Aorta (tissue), 5 donors: ENCODE data around the gene PTPN22. TPM values are rescaled to one million over a fixed set of nuclear protein-coding genes. Genes with fewer than 3 reads are reported as not detected.
"Not testable (repeated sequence)": the region's sequence is repeated elsewhere in the genome, so short reads cannot be mapped to it uniquely, and the experiment has no call there.

ENCODE experiments used
- ATAC-seq: fragments of 200-7000 bp; cut with Tn5 transposase; one replicate; pipeline ENCODE4 v1.9.1; 2022; ENCODE audit warnings: moderate library complexity; ENCODE audit not compliant: low FRiP score
- DNase-seq, 2 donors: peaks; one replicate each; pipeline ENCODE4 v3.0.0-alpha.2; 2020
- H3K27ac ChIP-seq, 2 donors: one replicate each; pipeline ENCODE4 v1.5.1; 2013; ENCODE audit warnings: low read length in 2 of 2, mild to moderate bottlenecking in 2 of 2, moderate library complexity in 2 of 2, control low read depth in 1 of 2, inconsistent platforms in 1 of 2, low read depth in 1 of 2
- H3K27me3 ChIP-seq, 2 donors: one replicate each; pipeline ENCODE4 v1.6.1; 2013; ENCODE audit warnings: control low read depth in 1 of 2, low read length in 1 of 2, mild to moderate bottlenecking in 1 of 2, moderate library complexity in 1 of 2; ENCODE audit not compliant: insufficient read depth in 2 of 2, control insufficient read depth in 1 of 2
- H3K36me3 ChIP-seq, 2 donors: one replicate each; pipeline ENCODE4 v1.6.1; 2013; ENCODE audit warnings: control low read depth in 1 of 2, low read length in 1 of 2, mild to moderate bottlenecking in 1 of 2; ENCODE audit not compliant: insufficient read depth in 2 of 2, control insufficient read depth in 1 of 2
- H3K4me1 ChIP-seq, 2 donors: one replicate each; pipeline ENCODE4 v1.6.1; 2013; ENCODE audit warnings: low read length in 2 of 2, control low read depth in 1 of 2, mild to moderate bottlenecking in 1 of 2, moderate library complexity in 1 of 2; ENCODE audit not compliant: insufficient read depth in 2 of 2, control insufficient read depth in 1 of 2
- H3K4me3 ChIP-seq, 2 donors: one replicate each; pipeline ENCODE4 v1.5.1; 2013; ENCODE audit warnings: low read length in 2 of 2, control low read depth in 1 of 2, mild to moderate bottlenecking in 1 of 2
- H3K9me3 ChIP-seq: one replicate; pipeline ENCODE4 v1.6.1; 2013; ENCODE audit warnings: mild to moderate bottlenecking, low read length; ENCODE audit not compliant: control insufficient read depth
- WGBS, 2 donors: extraction: QIAGEN DNeasy Blood & Tissue Kit; methylation state at CpG; one replicate each; pipeline ENCODE4 v1.1.7; 2013; 5-methylcytosine and 5-hydroxymethylcytosine counted together
- intact Hi-C, 2 donors: fragments of 100-400 bp; cut with DNase I; formaldehyde crosslinking; loops; one replicate each; pipeline versions ENCODE4 v1.14.2 to v1.15.0; 2022
- polyA plus RNA-seq, 2 donors: library from polyadenylated mRNA; stranded (reverse); fragments of 200-250 nt; gene quantifications; one replicate each; pipeline ENCODE4 v1.2.3, GENCODE V29; 2013
- total RNA-seq, 2 donors: library from RNA; stranded (reverse); fragmentation: NEBNext Ultra II Directional; extraction: Animal tissue kit (Norgen Biotek cat#: 25700); gene quantifications; one replicate each; pipeline ENCODE4 v1.2.1, GENCODE V29; 2021
- donor health status: healthy with polysubstance abuse.
- donor health status: Bipolar disorder and iron deficiency.
- donor health status: DM: no; HTN: no; CAD: no.
- donor health status: DM: no; HTN: no; CAD: no.
- donor health status: DM: yes; HTN: yes; CAD: no.

PTPN22 gene
- total and polyA plus RNA-seq, 4 donors: 0.50 to 6.7 (median 2.6) TPM

DNA sequence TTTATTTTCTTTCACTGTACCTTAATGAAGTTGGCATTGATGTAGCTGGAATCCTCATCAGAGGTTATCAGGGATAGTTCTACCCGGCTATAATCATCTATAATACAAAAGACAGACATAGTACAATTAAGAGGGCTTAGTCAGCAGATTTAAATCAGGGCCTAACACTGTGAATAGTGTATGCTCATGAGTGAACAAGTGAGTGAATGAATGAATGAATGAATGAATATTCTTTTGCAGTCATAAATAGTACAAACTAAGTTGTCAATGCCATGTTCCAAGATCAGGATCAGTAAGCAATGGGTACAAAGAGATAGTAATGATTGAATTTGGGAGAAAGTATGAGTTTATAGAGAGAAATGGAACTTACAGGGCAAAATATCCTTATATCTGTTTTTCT lies 12.5 kb downstream of the PTPN22 start:
- no peaks in the 10 kb centered on the region for H3K4me1 ChIP-seq
- DNase-seq (no peak), ATAC-seq (no peak)
- H3K27ac ChIP-seq: no peak overlapping the region
- H3K4me3 ChIP-seq: no peak overlapping the region
- no peaks in the 10 kb centered on the region for H3K36me3 ChIP-seq
- no peaks in the 10 kb centered on the region for H3K9me3 ChIP-seq
- intact Hi-C loops: no loop called here
- WGBS, 2 donors: 84 to 92% methylated on average over 1 of the region's 1 CpG
- H3K27me3 ChIP-seq: no peaks in the 10 kb centered on the region

DNA sequence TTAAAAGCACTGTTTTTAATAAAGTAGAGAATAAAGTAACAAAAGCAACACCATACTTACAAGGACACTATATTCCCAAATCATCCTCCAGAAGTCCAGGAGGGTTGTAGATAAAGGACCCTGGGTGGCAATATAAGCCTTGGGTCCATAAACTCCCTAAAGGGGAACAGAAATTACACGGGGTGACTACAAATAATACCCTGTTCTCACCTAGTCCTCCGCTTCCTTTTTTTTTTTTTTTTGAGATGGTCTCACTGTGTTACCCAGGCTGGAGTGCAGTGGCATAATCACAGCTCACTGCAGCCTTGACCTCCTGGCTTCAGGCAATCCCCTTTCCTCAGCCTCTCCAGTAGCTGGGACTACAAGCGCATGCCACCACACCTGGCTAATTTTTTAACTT lies 13.1 kb downstream of the PTPN22 start:
- ATAC-seq: no peak
- DNase-seq: no peak

DNA sequence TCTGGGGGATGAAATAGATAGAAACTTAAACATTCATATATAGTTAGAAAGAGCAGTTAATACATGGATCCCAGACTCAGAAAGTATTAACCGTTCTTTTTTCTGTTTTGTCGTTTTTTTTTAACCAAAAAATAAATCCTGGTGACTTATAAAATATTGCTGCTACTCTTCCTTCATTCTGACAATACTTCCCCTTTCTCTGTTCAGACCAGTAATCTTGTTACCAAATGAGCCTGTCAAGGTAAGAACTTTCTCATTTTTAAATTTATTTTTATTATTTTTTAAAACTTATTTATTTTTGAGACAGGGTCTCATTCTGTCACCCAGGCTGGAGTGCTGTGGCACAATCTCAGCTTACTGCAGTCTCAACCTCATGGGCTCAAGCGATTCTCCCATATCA lies 13.7 kb downstream of the PTPN22 start:
- H3K9me3 ChIP-seq: no peaks in the 10 kb centered on the region
- H3K36me3 ChIP-seq: no peaks in the 10 kb centered on the region
- no peak overlapping the region for H3K27ac ChIP-seq
- 74 to 83% methylated on average over 3 of the region's 3 CpGs for WGBS, 2 donors
- intact Hi-C loops: no loop called here
- ATAC-seq: no peak
- no peaks in the 10 kb centered on the region for H3K4me1 ChIP-seq
- DNase-seq: no peak
- H3K27me3 ChIP-seq: no peaks in the 10 kb centered on the region
- no peak overlapping the region for H3K4me3 ChIP-seq

More for the DNA sequence above, 13.1 kb downstream of the PTPN22 start:
- intact Hi-C loops: no loop called here
- H3K27ac ChIP-seq: no peak overlapping the region
- no peak overlapping the region for H3K4me3 ChIP-seq
- H3K36me3 ChIP-seq: no peaks in the 10 kb centered on the region
- no peaks in the 10 kb centered on the region for H3K27me3 ChIP-seq
- WGBS, 2 donors: 87 to 89% methylated on average over 3 of the region's 3 CpGs
- no peaks in the 10 kb centered on the region for H3K9me3 ChIP-seq
- no peaks in the 10 kb centered on the region for H3K4me1 ChIP-seq

DNA sequence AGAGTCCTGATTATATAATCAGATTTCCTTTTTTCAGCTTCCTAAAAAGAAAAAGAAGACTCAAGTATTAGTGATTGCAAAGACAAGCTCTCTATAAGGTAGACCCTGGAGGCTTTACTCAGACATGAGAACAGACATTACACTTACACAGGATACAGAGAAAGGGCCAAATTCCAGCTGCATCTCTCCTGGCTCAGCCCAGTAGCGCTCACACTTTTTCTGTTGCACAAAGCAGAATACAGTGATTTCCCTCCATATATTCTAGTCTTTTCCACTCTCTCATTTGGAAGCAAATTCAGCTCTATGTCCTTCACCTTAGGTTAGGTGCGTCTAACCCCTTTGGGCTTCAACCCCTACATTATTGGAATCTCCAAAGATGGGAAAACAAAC lies 15.1 kb downstream of the PTPN22 start:
- Histone ChIP-seq H3K4me1 (no peaks in the 10 kb centered on the region), H3K9me3 (no peaks in the 10 kb centered on the region), H3K36me3 (no peaks in the 10 kb centered on the region), H3K27ac (no peak overlapping the region), H3K4me3 (no peak overlapping the region), H3K27me3 (no peaks in the 10 kb centered on the region)
- intact Hi-C loops: no loop called here
- DNase-seq (no peak), ATAC-seq (no peak)
- 91 to 94% methylated on average over 2 of the region's 2 CpGs for WGBS, 2 donors

DNA sequence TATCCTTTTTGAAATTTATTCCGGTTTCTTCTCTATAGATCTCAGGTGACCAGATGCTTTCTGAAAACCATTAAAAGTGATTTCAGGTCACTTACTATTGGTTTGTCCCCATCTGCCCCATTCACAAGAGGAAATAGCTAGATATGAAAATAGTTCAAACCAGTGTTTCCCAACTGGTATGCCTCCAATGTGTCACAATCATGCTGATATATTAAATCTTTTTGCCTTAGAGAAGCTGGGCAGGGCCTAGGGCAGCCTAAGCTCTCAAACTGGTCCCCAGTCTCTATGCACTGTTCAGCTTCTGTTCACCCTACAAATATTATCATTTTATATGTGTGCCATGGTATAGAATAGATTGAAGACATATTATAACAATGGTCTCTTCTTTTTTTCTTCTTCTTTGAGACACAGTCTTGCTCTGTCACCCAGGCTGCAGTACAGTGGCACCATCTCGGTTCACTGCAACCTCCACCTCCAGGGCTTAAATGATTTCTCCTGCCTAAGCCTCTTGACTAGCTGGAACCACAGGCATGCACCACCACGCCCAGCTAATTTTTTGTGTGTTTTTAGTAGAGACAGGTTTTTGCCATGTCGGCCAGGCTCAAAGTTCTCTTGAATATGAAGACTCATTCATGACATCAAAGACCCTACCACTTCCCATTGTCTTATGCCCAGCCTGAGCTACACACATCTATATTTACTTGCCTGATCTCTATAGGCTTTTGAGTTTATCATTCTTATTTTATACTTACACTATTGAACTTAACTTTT lies 15.7 kb downstream of the PTPN22 start:
- H3K27ac ChIP-seq: no peak overlapping the region
- whole genome bisulfite sequencing, 2 donors: 91 to 93% methylated on average over 4 of the region's 4 CpGs
- no peaks in the 10 kb centered on the region for H3K27me3 ChIP-seq
- H3K36me3 ChIP-seq: no peaks in the 10 kb centered on the region
- H3K9me3 ChIP-seq: no peaks in the 10 kb centered on the region
- H3K4me1 ChIP-seq: no peaks in the 10 kb centered on the region
- ATAC-seq (no peak), DNase-seq (no peak)
- no peak overlapping the region for H3K4me3 ChIP-seq
- intact Hi-C loops: no loop called here

DNA sequence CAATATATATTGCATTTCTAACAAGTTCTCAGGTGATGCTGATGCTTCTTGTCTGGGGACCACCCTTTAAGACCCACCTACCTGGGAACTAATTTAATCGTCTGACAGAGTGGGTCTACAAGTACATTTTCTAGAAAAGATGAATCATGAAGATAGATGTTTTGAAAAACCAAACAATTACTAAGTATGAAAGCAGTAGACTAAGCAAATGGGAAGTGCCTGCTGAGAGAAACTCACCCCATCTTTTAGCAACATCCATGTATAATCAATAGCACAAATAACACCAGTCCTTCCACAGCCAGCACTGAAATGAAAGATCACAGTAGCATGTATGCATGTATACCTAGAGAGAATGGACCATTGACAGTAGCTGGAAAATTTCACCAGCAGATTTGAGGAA lies 17.3 kb downstream of the PTPN22 start:
- Histone ChIP-seq H3K9me3 (no peaks in the 10 kb centered on the region), H3K4me3 (no peak overlapping the region), H3K27me3 (no peaks in the 10 kb centered on the region), H3K36me3 (no peaks in the 10 kb centered on the region), H3K27ac (no peak overlapping the region), H3K4me1 (no peaks in the 10 kb centered on the region)
- DNase-seq: no peak
- 40 to 78% methylated on average over 1 of the region's 1 CpG for WGBS, 2 donors
- intact Hi-C loops: no loop called here
- no peak for ATAC-seq

DNA sequence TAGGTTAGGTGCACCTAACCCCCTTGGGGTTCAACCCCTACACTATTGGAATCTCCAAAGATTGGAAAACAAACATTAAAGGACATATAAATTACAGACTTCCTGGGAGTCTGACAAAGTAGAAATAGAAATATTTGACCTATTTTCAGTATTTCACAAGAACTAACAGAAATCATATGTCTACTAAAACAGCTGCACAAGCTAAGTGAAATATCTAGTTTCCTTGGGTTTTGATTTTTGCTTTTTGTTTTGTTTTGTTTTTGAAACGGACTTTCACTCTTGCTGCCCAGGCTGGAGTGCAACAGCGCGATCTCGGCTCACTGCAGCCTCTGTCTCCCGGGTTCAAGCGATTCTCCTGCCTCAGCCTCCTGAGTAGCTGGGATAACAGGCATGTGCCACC lies 18.8 kb downstream of the PTPN22 start:
- H3K27me3 ChIP-seq, H3K36me3 ChIP-seq, ATAC-seq, DNase-seq, H3K9me3 ChIP-seq, H3K4me1 ChIP-seq, intact Hi-C loops, H3K4me3 ChIP-seq, H3K27ac ChIP-seq: not testable (repeated sequence)
- WGBS, 2 donors: 79 to 91% methylated on average over 6 of the region's 6 CpGs

DNA sequence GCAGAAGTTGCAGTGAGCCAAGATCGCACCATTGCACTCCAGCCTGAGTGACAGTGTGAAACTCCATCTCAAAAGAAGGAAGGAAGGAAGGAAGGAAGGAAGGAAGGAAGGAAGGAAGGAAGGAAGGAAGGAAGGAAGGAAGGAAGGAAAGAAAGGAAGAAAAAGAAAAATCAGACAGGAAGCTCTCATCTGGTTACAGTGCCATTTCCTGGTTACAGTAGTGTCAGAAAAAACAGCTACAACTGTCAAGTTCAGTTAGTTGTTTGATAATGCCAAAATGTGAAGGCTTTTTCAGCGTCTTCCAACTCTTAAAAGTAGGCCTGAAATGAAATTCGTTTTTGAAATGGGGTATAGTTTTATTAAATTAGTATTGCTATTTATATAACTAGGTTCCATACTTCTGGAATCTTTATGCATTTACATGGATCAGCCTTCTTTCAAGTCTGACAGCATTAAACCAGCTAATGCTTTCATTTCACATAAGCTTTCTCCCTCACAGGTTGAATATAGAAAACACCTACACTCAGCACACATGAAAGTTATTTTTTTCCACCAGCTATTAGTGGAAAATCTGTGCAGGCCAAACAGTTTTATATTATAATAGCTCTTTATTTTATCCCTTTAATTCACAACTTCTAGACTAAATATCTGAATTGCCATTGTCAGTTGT lies 21.2 kb downstream of the PTPN22 start:
- Histone ChIP-seq H3K9me3 (no peaks in the 10 kb centered on the region), H3K4me1 (no peaks in the 10 kb centered on the region), H3K36me3 (no peaks in the 10 kb centered on the region), H3K4me3 (no peak overlapping the region), H3K27ac (no peak overlapping the region), H3K27me3 (no peaks in the 10 kb centered on the region)
- DNase-seq: no peak
- no peak for ATAC-seq
- WGBS, 2 donors: 68 to 76% methylated on average over 3 of the region's 3 CpGs
- intact Hi-C loops: no loop called here

DNA sequence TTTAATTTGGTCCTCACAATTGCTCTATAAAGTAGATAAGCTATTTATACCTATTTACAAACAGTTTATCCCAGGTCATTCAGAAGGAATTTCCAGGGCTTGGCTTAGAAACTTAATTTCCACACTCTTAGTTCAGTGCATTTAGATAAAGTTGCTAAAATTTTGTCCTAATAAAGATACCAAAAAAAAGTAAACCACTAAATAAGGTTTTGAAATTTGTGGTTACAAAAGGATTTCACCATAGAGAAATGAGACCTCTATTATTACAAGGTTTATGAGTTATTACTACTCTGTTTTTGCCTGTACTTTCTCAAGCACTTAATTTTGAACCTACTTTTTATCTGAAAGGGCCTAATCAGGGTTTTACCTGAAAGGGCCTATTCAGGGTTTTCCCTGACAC lies 22.4 kb downstream of the PTPN22 start:
- Histone ChIP-seq H3K36me3 (no peaks in the 10 kb centered on the region), H3K9me3 (no peaks in the 10 kb centered on the region), H3K27me3 (no peaks in the 10 kb centered on the region), H3K4me3 (no peak overlapping the region), H3K4me1 (no peaks in the 10 kb centered on the region), H3K27ac (no peak overlapping the region)
- intact Hi-C loops: no loop called here
- DNase-seq (no peak), ATAC-seq (no peak)
